Ishikawa (cell line): ENCODE results near the gene TAGLN2.

Experiments used
- CEBPB ChIP-seq: IDR thresholded peaks from 2 replicates; pipeline ENCODE4 v1.6.1; 2012
- CREB1 ChIP-seq: IDR thresholded peaks from 2 replicates; pipeline ENCODE4 v1.6.1; 2012; ENCODE audit warnings: low read depth
- EP300 ChIP-seq: IDR thresholded peaks from 2 replicates; pipeline ENCODE4 v1.6.1; 2012; ENCODE audit warnings: borderline replicate concordance
- FOXM1 ChIP-seq: IDR thresholded peaks from 2 replicates; pipeline ENCODE4 v1.6.1; 2012; ENCODE audit warnings: low read depth, borderline replicate concordance
- NFIC ChIP-seq: IDR thresholded peaks from 2 replicates; pipeline ENCODE4 v1.6.1; 2012
- RAD21 ChIP-seq: IDR thresholded peaks from 2 replicates; pipeline ENCODE4 v1.6.1; 2012; ENCODE audit warnings: low read depth
- REST ChIP-seq: IDR thresholded peaks from 2 replicates; pipeline ENCODE4 v1.6.1; 2012; ENCODE audit warnings: low read depth, mild to moderate bottlenecking
- TAF1 ChIP-seq: IDR thresholded peaks from 2 replicates; pipeline ENCODE4 v1.6.1; 2012; ENCODE audit warnings: low read depth, mild to moderate bottlenecking
- TCF12 ChIP-seq: IDR thresholded peaks from 2 replicates; pipeline ENCODE4 v1.6.1; 2012; ENCODE audit warnings: low read depth
- TEAD4 ChIP-seq: IDR thresholded peaks from 2 replicates; pipeline ENCODE4 v1.6.1; 2012
- YY1 ChIP-seq: IDR thresholded peaks from 2 replicates; pipeline ENCODE4 v1.6.1; 2012; ENCODE audit warnings: low read depth
- ZBTB7A ChIP-seq: IDR thresholded peaks from 2 replicates; pipeline ENCODE4 v1.6.1; 2012; ENCODE audit warnings: low read depth
- TF ChIP-seq, protein P1 (sequence below): IDR thresholded peaks from 2 replicates; pipeline ENCODE4 v1.6.1; 2012
- TF ChIP-seq, protein P2 (sequence below): IDR thresholded peaks from 2 replicates; pipeline ENCODE4 v1.6.1; 2012

GRCh38 chr1:159927211-159927848 lies 2.0 kb upstream of the TAGLN2 start:
- TF ChIP-seq CEBPB (no peak), EP300 (no peak), TAF1 (no peak), RAD21 (no peak), REST (no peak), TCF12 (no peak), ZBTB7A (no peak), FOXM1 (no peak), CREB1 (no peak), YY1 (no peak), NFIC (no peak), TEAD4 (no peak)
- TF ChIP-seq, protein P1, sequence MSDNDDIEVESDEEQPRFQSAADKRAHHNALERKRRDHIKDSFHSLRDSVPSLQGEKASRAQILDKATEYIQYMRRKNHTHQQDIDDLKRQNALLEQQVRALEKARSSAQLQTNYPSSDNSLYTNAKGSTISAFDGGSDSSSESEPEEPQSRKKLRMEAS, result no peak
- TF ChIP-seq, protein P2, sequence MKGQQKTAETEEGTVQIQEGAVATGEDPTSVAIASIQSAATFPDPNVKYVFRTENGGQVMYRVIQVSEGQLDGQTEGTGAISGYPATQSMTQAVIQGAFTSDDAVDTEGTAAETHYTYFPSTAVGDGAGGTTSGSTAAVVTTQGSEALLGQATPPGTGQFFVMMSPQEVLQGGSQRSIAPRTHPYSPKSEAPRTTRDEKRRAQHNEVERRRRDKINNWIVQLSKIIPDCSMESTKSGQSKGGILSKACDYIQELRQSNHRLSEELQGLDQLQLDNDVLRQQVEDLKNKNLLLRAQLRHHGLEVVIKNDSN, result no peak
